ENCODE data around the gene RAB1A. TPM values are rescaled to one million over a fixed set of nuclear protein-coding genes. Genes with fewer than 3 reads are reported as not detected.
"Not testable (repeated sequence)": the region's sequence is repeated elsewhere in the genome, so short reads cannot be mapped to it uniquely, and the experiment has no call there.

RAB1A gene
- total and polyA plus RNA-seq, 2 of the 13 experiments (the other 11 are each of a cell fraction or from before 2014, with no cell fraction given): 206 to 226 TPM

- H3K9me3 ChIP-seq (ENCODE audit: low read length); BruUV-seq (replicated peaks); H3K4me3 ChIP-seq (replicated peaks in 1 of 3; ENCODE audit: insufficient read depth in 1 of 3, low read depth in 2 of 3, low read length in 3 of 3); POLR2A ChIA-PET; H4K20me1 ChIP-seq (ENCODE audit: insufficient read depth, low read length); CTCF ChIA-PET (ENCODE audit: low intra/inter-chr PET ratio, low total read pairs); FAIRE-seq; H3K79me2 ChIP-seq (ENCODE audit: insufficient read depth, low read length); H3K27ac ChIP-seq (ENCODE audit: extremely low read length, insufficient read depth, low read length); H3K36me3 ChIP-seq (replicated peaks in 1 of 2; ENCODE audit: control insufficient read depth in 1 of 2, insufficient read depth in 2 of 2, low read length in 2 of 2); DNase-seq (ENCODE audit: low spot score); H3K27me3 ChIP-seq (ENCODE audit: control insufficient read depth in 1 of 2, insufficient read depth in 2 of 2, low read length in 2 of 2); in situ Hi-C loops (cut with HindIII; ENCODE audit: extremely low pct_ligation_motif_present, low pct_unique_long_range_greater_than_20kb); H3K9ac ChIP-seq (ENCODE audit: insufficient read depth, low read depth, low read length); ATAC-seq; H3K4me2 ChIP-seq (ENCODE audit: low read depth, low read length); H2AFZ ChIP-seq (ENCODE audit: low read length): not testable (repeated sequence)
- WGBS (ENCODE audit: low lambda C conversion rate): 74% methylated on average over 3 of the region's 3 CpGs
- intact Hi-C loops (cut with micrococcal nuclease; ENCODE audit: unreplicated experiment): loop anchor here (5.0 kb wide), 2 partner anchors 42 to 53 kb away; partner anchors contain the start of genes ACTR2 and RAB1A
- TF ChIP-seq FOSL2 (CRISPR knock-in tag; IDR thresholded peaks at IDR 0.05): peak; percentile 78
- peak; percentile 54 for TF ChIP-seq RARA (CRISPR knock-in tag; IDR thresholded peaks at IDR 0.05)
- H3K4me1 ChIP-seq (ENCODE audit: insufficient read depth, low read length): peaks cover 74% of the 10 kb centered on the region
Observed at GRCh38 chr2:65174031-65174430, 44.1 kb upstream of the RAB1A start.

GRCh38 chr2:65172994-65173790 is 43.3 kb upstream of the RAB1A start:
- WGBS (ENCODE audit: low lambda C conversion rate): 36% methylated on average over 12 of the region's 12 CpGs
- Histone ChIP-seq H3K27ac (ENCODE audit: extremely low read length, insufficient read depth, low read length) (no peak overlapping the region), H3K9ac (ENCODE audit: insufficient read depth, low read depth, low read length) (no peak overlapping the region), H3K4me1 (ENCODE audit: insufficient read depth, low read length) (peaks cover 71% of the 10 kb centered on the region), H2AFZ (ENCODE audit: low read length) (no peak overlapping the region), H3K36me3 (replicated peaks in 1 of 2; ENCODE audit: control insufficient read depth in 1 of 2, insufficient read depth in 2 of 2, low read length in 2 of 2) (no peaks in the 10 kb centered on the region), H3K27me3 (ENCODE audit: control insufficient read depth in 1 of 2, insufficient read depth in 2 of 2, low read length in 2 of 2) (peaks cover 0 to 3% of the 10 kb centered on the region in 2 experiments; a peak in 2 of 5 replicates), H4K20me1 (ENCODE audit: insufficient read depth, low read length) (no peaks in the 10 kb centered on the region), H3K9me3 (ENCODE audit: low read length) (no peaks in the 10 kb centered on the region), H3K79me2 (ENCODE audit: insufficient read depth, low read length) (no peaks in the 10 kb centered on the region), H3K4me3 (replicated peaks in 1 of 3; ENCODE audit: insufficient read depth in 1 of 3, low read depth in 2 of 3, low read length in 3 of 3) (no peak overlapping the region), H3K4me2 (ENCODE audit: low read depth, low read length) (0 out of 2 replicates have a peak overlapping the region, but pooled peaks have one; percentile 3)
- peak; percentile 64 for DNase-seq (ENCODE audit: low spot score)
- no peak for FAIRE-seq
- ATAC-seq: no peak; the same call in 2 of the 3 replicates
- in situ Hi-C loops (cut with HindIII; ENCODE audit: extremely low pct_ligation_motif_present, low pct_unique_long_range_greater_than_20kb): no loop called here
- ChIA-PET POLR2A (interaction anchor here (0.7 kb wide), 1 partner anchor 422 kb away, joined by 4 read pairs; no protein-coding TSS in a partner anchor), CTCF (ENCODE audit: low intra/inter-chr PET ratio, low total read pairs) (no interaction called here)
- intact Hi-C loops (cut with micrococcal nuclease; ENCODE audit: unreplicated experiment): loop anchor here (5.0 kb wide), 2 partner anchors 41 to 54 kb away; partner anchors contain the start of genes ACTR2 and RAB1A
- BruUV-seq (replicated peaks): no TSS peak
- TF ChIP-seq BRF2 (CRISPR knock-in tag; IDR thresholded peaks at IDR 0.05) (no peak), FOXK1 (CRISPR knock-in tag; IDR thresholded peaks at IDR 0.05; ENCODE audit: borderline replicate concordance, low read depth) (no peak), ZNF512B (CRISPR knock-in tag; IDR thresholded peaks at IDR 0.05; ENCODE audit: borderline replicate concordance) (no peak), SOX5 (CRISPR knock-in tag; IDR thresholded peaks at IDR 0.05; ENCODE audit: borderline replicate concordance) (peak; percentile 48; the same call in 1 of the 2 replicates), PRDM10 (CRISPR knock-in tag; IDR thresholded peaks at IDR 0.05; ENCODE audit: low read depth) (0 out of 2 replicates have a peak, but pooled peaks have one; percentile 27), EEA1 (CRISPR knock-in tag; IDR thresholded peaks at IDR 0.05; ENCODE audit: borderline replicate concordance) (no peak)
